Measurements from ENCODE around the gene SMAD7.

DNA sequence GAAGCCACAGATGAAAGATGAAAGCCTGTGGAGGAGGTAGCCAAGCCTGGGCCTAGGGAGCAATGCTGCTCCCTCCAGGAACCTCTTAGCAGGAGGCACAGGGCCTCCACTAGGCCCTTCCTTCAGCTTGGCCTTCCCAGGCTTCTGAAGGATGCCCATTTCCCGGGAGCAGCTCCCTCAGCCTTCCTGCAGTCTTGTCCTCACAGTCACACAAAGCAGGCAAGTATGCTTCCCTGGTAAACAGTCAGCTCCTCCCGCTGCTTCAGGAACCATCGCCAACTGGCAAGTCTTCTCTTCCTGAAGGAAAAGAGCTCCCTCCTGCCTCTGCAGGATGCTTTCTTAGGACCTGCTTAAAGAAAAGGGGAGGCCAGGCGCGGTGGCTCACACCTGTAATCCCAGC lies 53.2 kb downstream of the SMAD7 start:
- TF ChIP-seq, protein P1, sequence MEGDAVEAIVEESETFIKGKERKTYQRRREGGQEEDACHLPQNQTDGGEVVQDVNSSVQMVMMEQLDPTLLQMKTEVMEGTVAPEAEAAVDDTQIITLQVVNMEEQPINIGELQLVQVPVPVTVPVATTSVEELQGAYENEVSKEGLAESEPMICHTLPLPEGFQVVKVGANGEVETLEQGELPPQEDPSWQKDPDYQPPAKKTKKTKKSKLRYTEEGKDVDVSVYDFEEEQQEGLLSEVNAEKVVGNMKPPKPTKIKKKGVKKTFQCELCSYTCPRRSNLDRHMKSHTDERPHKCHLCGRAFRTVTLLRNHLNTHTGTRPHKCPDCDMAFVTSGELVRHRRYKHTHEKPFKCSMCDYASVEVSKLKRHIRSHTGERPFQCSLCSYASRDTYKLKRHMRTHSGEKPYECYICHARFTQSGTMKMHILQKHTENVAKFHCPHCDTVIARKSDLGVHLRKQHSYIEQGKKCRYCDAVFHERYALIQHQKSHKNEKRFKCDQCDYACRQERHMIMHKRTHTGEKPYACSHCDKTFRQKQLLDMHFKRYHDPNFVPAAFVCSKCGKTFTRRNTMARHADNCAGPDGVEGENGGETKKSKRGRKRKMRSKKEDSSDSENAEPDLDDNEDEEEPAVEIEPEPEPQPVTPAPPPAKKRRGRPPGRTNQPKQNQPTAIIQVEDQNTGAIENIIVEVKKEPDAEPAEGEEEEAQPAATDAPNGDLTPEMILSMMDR (IDR thresholded peaks at IDR 0.05): no peak
- no peak for TF ChIP-seq POLR2AphosphoS5 (IDR thresholded peaks at IDR 0.05)
- no peak for TF ChIP-seq POLR2A (IDR thresholded peaks at IDR 0.05)
